Testis (tissue), 2 donors: ENCODE measurements around the gene IRF2.

Source experiments
- POLR2A ChIP-seq: fragments of 450-650 bp; IDR thresholded peaks from one replicate; pipeline ENCODE4 v1.6.1; 2017; ENCODE audit warnings: antibody characterized with exemption, mild to moderate bottlenecking, moderate library complexity
- TF ChIP-seq, protein P1 (sequence below), 3 experiments: fragments of 450-650 bp in 2 of 3; fragments of 200-600 bp in 1 of 3; sonication (generic) in 1 of 3; IDR thresholded peaks; one replicate each; pipeline ENCODE4 v1.5.1; 2016 to 2019; ENCODE audit warnings: antibody characterized with exemption in 3 of 3, mild to moderate bottlenecking in 2 of 3, moderate library complexity in 1 of 3

DNA sequence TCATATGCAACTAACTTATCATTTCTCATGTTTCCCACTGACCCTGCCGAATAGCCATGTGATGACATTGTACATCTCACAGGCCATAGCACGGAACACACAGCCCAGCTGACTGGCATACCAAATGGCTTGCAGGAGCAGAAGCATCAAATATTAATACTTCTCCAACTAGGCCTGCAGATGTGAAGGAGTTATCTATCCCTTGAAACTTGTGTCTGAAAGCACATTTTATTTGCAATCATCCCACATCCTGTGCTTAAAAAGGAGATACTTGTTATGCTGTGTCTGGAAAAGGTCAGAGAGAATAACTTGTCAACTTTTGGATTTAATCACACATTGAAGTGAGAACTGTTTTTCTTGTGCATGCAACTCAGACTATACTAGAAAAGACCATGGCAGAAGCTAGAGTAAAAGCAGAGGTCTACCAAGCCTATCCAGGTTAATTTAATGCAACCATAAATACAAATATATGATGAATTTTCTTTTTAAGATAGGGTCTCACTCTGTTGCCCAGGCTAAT is 100.4 kb downstream of the IRF2 start:
- TF ChIP-seq, protein P1, sequence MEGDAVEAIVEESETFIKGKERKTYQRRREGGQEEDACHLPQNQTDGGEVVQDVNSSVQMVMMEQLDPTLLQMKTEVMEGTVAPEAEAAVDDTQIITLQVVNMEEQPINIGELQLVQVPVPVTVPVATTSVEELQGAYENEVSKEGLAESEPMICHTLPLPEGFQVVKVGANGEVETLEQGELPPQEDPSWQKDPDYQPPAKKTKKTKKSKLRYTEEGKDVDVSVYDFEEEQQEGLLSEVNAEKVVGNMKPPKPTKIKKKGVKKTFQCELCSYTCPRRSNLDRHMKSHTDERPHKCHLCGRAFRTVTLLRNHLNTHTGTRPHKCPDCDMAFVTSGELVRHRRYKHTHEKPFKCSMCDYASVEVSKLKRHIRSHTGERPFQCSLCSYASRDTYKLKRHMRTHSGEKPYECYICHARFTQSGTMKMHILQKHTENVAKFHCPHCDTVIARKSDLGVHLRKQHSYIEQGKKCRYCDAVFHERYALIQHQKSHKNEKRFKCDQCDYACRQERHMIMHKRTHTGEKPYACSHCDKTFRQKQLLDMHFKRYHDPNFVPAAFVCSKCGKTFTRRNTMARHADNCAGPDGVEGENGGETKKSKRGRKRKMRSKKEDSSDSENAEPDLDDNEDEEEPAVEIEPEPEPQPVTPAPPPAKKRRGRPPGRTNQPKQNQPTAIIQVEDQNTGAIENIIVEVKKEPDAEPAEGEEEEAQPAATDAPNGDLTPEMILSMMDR (IDR thresholded peaks at IDR 0.05), result no peak
- TF ChIP-seq POLR2A, result no peak
